H1 (cell line): ENCODE measurements around the gene MEIS2. TPM values are rescaled to one million over a fixed set of nuclear protein-coding genes. Genes with fewer than 3 reads are reported as not detected.

Experiments
- CHD7 ChIP-seq: fragments of 300-600 bp; sonication (generic); IDR thresholded peaks from 2 replicates; pipeline ENCODE4 v1.7.1; 2012; ENCODE audit warnings: low read length, moderate library complexity, mild to moderate bottlenecking, inconsistent platforms; ENCODE audit not compliant: insufficient replicate concordance
- MAFK ChIP-seq: IDR thresholded peaks from 2 replicates; pipeline ENCODE4 v1.6.1; 2012; ENCODE audit warnings: low read depth, mild to moderate bottlenecking, improper control_type of control experiment, low read length
- RFX5 ChIP-seq: IDR thresholded peaks from 2 replicates; pipeline ENCODE4 v1.6.1; 2011; ENCODE audit warnings: low read depth, low read length, improper control_type of control experiment, borderline replicate concordance
- TAF7 ChIP-seq: optimal IDR thresholded peaks from 2 replicates; pipeline ENCODE3; 2011; ENCODE audit warnings: low read depth, mild to moderate bottlenecking, inconsistent platforms, low read length, moderate library complexity, borderline replicate concordance
- polyA plus RNA-seq, 7 experiments: library from polyadenylated mRNA; depleted of rRNA in 3 of 7; stranded (reverse) in 5 of 7; unstranded in 2 of 7; fragments of >200 nt in 5 of 7; fragments of 200-250 nt in 2 of 7; gene quantifications; 1 replicate in 5 of 7; 2 replicates in 1 of 7; 4 replicates in 1 of 7; pipeline versions ENCODE4 v1.2.1 to v1.2.3, GENCODE V29; 2011 to 2013; ENCODE audit warnings: missing spikeins in 2 of 7, mixed read lengths in 2 of 7
- total RNA-seq: library from RNA; stranded (reverse); fragmentation: NEBNext Ultra II Directional; extraction: Animal tissue kit (Norgen Biotek cat#: 25700); gene quantifications from 2 replicates; pipeline ENCODE4 v1.2.1, GENCODE V29; 2021

Gene MEIS2
- total and polyA plus RNA-seq, 2 of the 8 experiments (the other 6 are each of a cell fraction or from before 2014, with no cell fraction given) = 0.22 to 1.2 TPM

GRCh38 chr15:36912311-36912712 is 188.0 kb downstream of the MEIS2 start (continued):
- TF ChIP-seq TAF7 = no peak
- no peak for TF ChIP-seq RFX5
- no peak for TF ChIP-seq CHD7
- no peak for TF ChIP-seq MAFK
